ENCODE data around the gene IMMP2L.
"Not testable (repeated sequence)": the region's sequence is repeated elsewhere in the genome, so short reads cannot be mapped to it uniquely, and the experiment has no call there.

The IMMP2L gene

GRCh38 chr7:111561904-111562732 is at the start of gene IMMP2L:
IMMP2L (minus strand) TSS chr7:111562492.
- DNase-seq (ENCODE audit: low spot score) = peak; percentile 86

GRCh38 chr7:111609483-111610254 is 47.4 kb upstream of the IMMP2L start:
- DNase-seq (ENCODE audit: low spot score) = not testable (repeated sequence)

GRCh38 chr7:111607621-111608020 is 45.3 kb upstream of the IMMP2L start:
- no peak for DNase-seq (ENCODE audit: low spot score)

- DNase-seq (ENCODE audit: low spot score) = no peak
Observed at GRCh38 chr7:111605246-111605645, 43.0 kb upstream of the IMMP2L start.

GRCh38 chr7:111600091-111600490 is 37.8 kb upstream of the IMMP2L start:
- no peak for DNase-seq (ENCODE audit: low spot score)

- no peak for DNase-seq (ENCODE audit: low spot score)
Observed at GRCh38 chr7:111595780-111596179, 33.5 kb upstream of the IMMP2L start.

- no peak for DNase-seq (ENCODE audit: low spot score)
Observed at GRCh38 chr7:111594602-111595001, 32.3 kb upstream of the IMMP2L start.

GRCh38 chr7:111593343-111593742 is 31.1 kb upstream of the IMMP2L start:
- DNase-seq (ENCODE audit: low spot score) = no peak

- DNase-seq (ENCODE audit: low spot score) = no peak
Observed at GRCh38 chr7:111588065-111588433, 25.8 kb upstream of the IMMP2L start.

- DNase-seq (ENCODE audit: low spot score) = no peak
Observed at GRCh38 chr7:111587410-111588064, 25.2 kb upstream of the IMMP2L start.

GRCh38 chr7:111586711-111587409 is 24.6 kb upstream of the IMMP2L start:
- no peak for DNase-seq (ENCODE audit: low spot score)

GRCh38 chr7:111581784-111582488 is 19.6 kb upstream of the IMMP2L start:
- not testable (repeated sequence) for DNase-seq (ENCODE audit: low spot score)

GRCh38 chr7:111581207-111581606 is 18.9 kb upstream of the IMMP2L start:
- DNase-seq (ENCODE audit: low spot score) = not testable (repeated sequence)

GRCh38 chr7:111578754-111579153 is 16.5 kb upstream of the IMMP2L start:
- no peak for DNase-seq (ENCODE audit: low spot score)

- DNase-seq (ENCODE audit: low spot score) = no peak
Observed at GRCh38 chr7:111571720-111572119, 9.4 kb upstream of the IMMP2L start.

- no peak for DNase-seq (ENCODE audit: low spot score)
Observed at GRCh38 chr7:111568870-111569462, 6.7 kb upstream of the IMMP2L start.

GRCh38 chr7:111568419-111568818 is 6.1 kb upstream of the IMMP2L start:
- DNase-seq (ENCODE audit: low spot score) = no peak

GRCh38 chr7:111564078-111564477 is 1.8 kb upstream of the IMMP2L start:
- DNase-seq (ENCODE audit: low spot score) = no peak

- DNase-seq (ENCODE audit: low spot score) = no peak
Observed at GRCh38 chr7:111561654-111561903, 713 bp downstream of the IMMP2L start.

GRCh38 chr7:111560773-111561653 is 1.3 kb downstream of the IMMP2L start:
- DNase-seq (ENCODE audit: low spot score) = peak; percentile 14

Data from hematopoietic multipotent progenitor cell treated with erythropoietin and hydrocortisone succinate and interleukin-3 and kit ligand, for 15 days (in vitro differentiated cells).